ENCODE results near the gene ATAD3C.

DNA sequence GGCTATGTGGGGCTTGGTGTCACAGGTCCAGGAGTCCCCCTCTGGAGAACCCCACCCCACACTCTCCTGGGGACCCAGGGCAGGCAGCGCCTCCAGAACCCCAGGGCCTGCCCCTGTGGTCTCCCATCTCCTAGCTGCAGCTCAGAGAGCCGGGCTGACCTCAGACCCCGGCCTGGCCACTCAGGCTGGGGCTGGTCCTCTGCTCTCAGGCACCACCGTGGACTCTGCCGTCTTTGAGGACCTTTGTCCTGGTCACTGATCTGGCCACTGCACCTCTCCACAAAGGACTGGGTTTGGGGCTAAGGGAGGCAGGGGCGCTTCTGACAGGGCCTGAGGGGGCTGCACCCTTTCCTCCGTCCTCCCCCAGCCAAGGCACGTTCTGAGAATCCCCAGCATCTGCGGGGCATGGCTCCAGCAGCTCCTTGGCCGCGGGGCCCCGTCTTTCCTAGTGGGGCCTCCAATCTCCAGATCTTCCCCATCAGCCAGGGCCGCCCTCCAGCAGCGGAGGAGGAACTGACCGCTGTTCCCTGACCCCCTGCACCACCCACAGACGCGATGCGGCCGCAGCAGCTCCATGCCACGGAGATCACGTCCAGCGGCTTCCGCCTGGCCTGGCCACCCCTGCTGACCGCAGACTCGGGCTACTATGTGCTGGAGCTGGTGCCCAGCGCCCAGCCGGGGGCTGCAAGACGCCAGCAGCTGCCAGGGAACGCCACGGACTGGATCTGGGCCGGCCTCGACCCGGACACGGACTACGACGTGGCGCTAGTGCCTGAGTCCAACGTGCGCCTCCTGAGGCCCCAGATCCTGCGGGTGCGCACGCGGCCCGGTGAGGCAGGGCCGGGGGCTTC, 10.7 kb upstream of the ATAD3C start:
- TF ChIP-seq, protein P1, sequence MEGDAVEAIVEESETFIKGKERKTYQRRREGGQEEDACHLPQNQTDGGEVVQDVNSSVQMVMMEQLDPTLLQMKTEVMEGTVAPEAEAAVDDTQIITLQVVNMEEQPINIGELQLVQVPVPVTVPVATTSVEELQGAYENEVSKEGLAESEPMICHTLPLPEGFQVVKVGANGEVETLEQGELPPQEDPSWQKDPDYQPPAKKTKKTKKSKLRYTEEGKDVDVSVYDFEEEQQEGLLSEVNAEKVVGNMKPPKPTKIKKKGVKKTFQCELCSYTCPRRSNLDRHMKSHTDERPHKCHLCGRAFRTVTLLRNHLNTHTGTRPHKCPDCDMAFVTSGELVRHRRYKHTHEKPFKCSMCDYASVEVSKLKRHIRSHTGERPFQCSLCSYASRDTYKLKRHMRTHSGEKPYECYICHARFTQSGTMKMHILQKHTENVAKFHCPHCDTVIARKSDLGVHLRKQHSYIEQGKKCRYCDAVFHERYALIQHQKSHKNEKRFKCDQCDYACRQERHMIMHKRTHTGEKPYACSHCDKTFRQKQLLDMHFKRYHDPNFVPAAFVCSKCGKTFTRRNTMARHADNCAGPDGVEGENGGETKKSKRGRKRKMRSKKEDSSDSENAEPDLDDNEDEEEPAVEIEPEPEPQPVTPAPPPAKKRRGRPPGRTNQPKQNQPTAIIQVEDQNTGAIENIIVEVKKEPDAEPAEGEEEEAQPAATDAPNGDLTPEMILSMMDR (IDR thresholded peaks at IDR 0.05), result no peak
- TF ChIP-seq POLR2AphosphoS5 (IDR thresholded peaks at IDR 0.05) (no peak), POLR2A (IDR thresholded peaks at IDR 0.05) (no peak), EP300 (IDR thresholded peaks at IDR 0.05) (no peak)
